Lower lobe of right lung (tissue), 2 donors: ENCODE results near the gene ZSWIM9. TPM values are rescaled to one million over a fixed set of nuclear protein-coding genes. Genes with fewer than 3 reads are reported as not detected.
A peak's percentile ranks its signal among the peaks of the same experiment; 100 is the strongest.

Experiments used
- ATAC-seq, 2 donors: fragments of 200-7000 bp; cut with Tn5 transposase; one replicate each; pipeline ENCODE4 v1.9.1; 2020 to 2022; ENCODE audit warnings: mild to moderate bottlenecking in 2 of 2, moderate library complexity in 2 of 2
- DNase-seq: peaks from one replicate; pipeline ENCODE4 v3.0.0-alpha.2; 2020
- H3K27ac ChIP-seq: fragments of 200-600 bp; one replicate; pipeline ENCODE4 v1.8.0; 2022
- H3K27me3 ChIP-seq: fragments of 200-600 bp; one replicate; pipeline ENCODE4 v1.8.0; 2022; ENCODE audit warnings: low read depth
- H3K36me3 ChIP-seq: fragments of 200-600 bp; one replicate; pipeline ENCODE4 v1.8.0; 2022; ENCODE audit warnings: mild to moderate bottlenecking
- H3K4me1 ChIP-seq: fragments of 200-600 bp; one replicate; pipeline ENCODE4 v1.8.0; 2022
- H3K4me3 ChIP-seq: fragments of 200-600 bp; one replicate; pipeline ENCODE4 v1.8.0; 2022; ENCODE audit warnings: mild to moderate bottlenecking
- H3K9me3 ChIP-seq: fragments of 200-600 bp; one replicate; pipeline ENCODE4 v1.8.0; 2022
- CTCF ChIP-seq: fragments of 200-600 bp; IDR thresholded peaks from one replicate; pipeline ENCODE4 v1.8.0; 2022; ENCODE audit warnings: antibody characterized with exemption, mild to moderate bottlenecking
- intact Hi-C: fragments of 100-400 bp; cut with DNase I; formaldehyde crosslinking; loops from one replicate; pipeline ENCODE4 v1.11.0; 2022
- long read RNA-seq: library from polyadenylated mRNA; unstranded; transcript quantifications from one replicate; pipeline ENCODE4 v2.0.0, GENCODE V29; 2021
- total RNA-seq: library from RNA; stranded (reverse); fragmentation: NEBNext Ultra II Directional; extraction: Animal tissue kit (Norgen Biotek cat#: 25700); gene quantifications from one replicate; pipeline ENCODE4 v1.2.1, GENCODE V29; 2021
- donor health status: DM: no; HTN: yes; CAD: no; lungs with severe emphysema.

Gene ZSWIM9
- total RNA-seq = 7.7 TPM
- long read RNA-seq, partial matches to known transcripts = 3 of 11 reads
- long read RNA-seq, other reads (novel, unspliced or antisense) = 8 of 11 reads

DNA sequence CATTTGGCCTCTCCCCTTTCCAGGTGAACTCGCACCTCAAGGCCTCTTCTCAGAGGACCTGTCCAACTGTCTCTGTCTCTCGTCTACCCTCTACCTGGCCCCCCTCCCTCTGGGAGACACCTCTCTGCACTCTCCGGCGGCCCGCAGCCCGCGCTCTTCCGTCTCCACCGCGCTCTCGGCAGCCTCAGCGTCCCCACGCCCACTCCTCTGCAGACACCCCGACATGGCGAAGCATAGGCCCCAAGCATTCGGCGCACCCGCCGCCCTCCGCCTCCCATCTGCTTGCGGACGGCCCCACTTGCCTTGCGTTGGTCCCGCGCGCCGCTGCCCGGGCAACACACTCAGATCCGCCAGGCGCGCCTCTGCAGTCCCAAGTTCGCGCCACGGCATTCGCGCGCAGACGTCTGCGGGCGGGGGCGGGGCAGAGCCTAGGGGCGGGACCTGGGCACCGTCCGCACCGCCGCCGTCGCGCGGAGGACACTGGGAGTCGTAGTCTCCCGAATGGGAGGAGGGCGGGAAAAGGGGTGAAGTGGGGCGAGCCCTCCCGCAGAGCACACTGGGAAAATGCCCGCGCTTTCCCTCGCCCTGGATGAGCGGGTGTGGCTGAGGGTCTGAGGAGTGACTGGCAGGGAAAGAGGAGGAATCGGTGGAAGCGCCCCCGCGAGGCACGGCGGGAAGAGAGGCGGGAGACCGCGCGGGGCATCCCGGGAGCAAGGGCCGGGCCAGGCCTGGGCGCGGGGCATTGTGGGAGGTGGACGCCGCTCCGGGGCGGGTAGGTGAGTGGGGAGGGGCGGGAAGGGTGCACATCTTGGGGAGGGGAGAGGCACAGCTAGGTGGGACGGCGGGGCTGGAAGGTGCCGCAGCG lies at the start of gene ZSWIM9, which contains the start of gene LIG1:
ZSWIM9 (plus strand) TSS at position 742 of the 865 bp plus-strand sequence. CDS start 1,123 bp downstream, outside the sequence.
LIG1 (minus strand) TSS at position 406 of the 865 bp plus-strand sequence. CDS start 4,778 bp downstream, outside the sequence.
- intact Hi-C loops = no loop called here
- TF ChIP-seq CTCF = peak; percentile 23
- DNase-seq (peak; percentile 94), ATAC-seq (peak; percentile 97 to 98)
- Histone ChIP-seq H3K4me3 (peak within 1 kb of the TSS; percentile 78), H3K27me3 (no peaks in the 10 kb centered on the region), H3K27ac (peak within 1 kb of the TSS; percentile 91), H3K4me1 (peaks cover 12% of the 10 kb centered on the region), H3K9me3 (no peaks in the 10 kb centered on the region), H3K36me3 (peaks cover 29% of the 10 kb centered on the region)

DNA sequence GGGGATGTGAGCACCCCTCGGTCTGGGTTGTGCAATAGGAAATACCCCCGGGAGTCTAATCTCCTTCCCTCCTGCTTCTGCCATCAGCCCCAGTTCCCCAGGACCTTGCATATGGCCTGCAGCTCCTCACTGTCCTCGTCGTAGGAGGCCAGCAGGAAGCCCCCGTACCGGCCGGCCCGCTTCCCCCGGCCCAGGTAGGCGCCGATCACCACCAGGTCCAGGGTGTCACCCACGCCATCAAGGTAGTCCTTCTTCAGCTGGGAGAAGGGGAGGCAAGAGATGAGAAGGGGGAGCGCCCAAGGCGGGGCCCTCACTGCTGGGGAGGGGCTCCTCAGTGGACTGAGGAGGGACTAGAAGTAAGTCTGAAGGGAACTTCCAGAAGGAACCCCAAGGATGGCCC lies 49.4 kb upstream of the ZSWIM9 start:
- no peak for DNase-seq
- ATAC-seq = no peak
- Histone ChIP-seq H3K27ac (no peak overlapping the region), H3K4me1 (peaks cover 14% of the 10 kb centered on the region), H3K4me3 (no peak overlapping the region), H3K27me3 (no peaks in the 10 kb centered on the region), H3K36me3 (peaks cover 30% of the 10 kb centered on the region), H3K9me3 (no peaks in the 10 kb centered on the region)
- no peak for TF ChIP-seq CTCF
- intact Hi-C loops = no loop called here

- no peak for DNase-seq
These were observed 48.5 kb upstream of the ZSWIM9 start for GRCh38 chr19:48121909-48122371.

DNA sequence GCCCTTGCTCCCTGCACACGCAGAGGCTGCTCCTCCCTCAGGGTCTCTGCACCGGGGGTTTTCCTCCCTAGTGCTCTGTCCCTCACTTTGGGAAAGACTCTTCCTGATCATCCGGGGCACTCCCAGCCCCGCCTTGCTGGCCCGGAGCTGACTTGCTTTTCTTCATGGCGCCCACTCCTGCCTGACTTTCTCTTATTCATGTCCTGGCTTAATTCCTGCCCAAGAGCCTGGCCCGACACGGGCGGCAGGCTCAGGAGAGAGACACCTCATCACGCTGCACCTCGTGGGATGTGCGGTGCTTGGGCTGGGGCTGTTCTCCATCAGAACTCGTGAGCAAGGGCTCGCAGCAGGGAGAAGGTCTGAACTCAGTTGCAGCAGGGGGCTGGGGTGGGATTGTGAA lies 48.1 kb upstream of the ZSWIM9 start:
- no peak for TF ChIP-seq CTCF
- no peak for DNase-seq
- peaks cover 37% of the 10 kb centered on the region for H3K36me3 ChIP-seq
- no peaks in the 10 kb centered on the region for H3K27me3 ChIP-seq
- peaks cover 14% of the 10 kb centered on the region for H3K4me1 ChIP-seq
- peak overlapping the region; percentile 70 for H3K27ac ChIP-seq
- H3K9me3 ChIP-seq = no peaks in the 10 kb centered on the region
- no peak overlapping the region for H3K4me3 ChIP-seq
- no peak for ATAC-seq
- intact Hi-C loops = no loop called here

More at GRCh38 chr19:48121909-48122371, 48.5 kb upstream of the ZSWIM9 start:
- Histone ChIP-seq H3K4me1 (peaks cover 14% of the 10 kb centered on the region), H3K9me3 (no peaks in the 10 kb centered on the region), H3K36me3 (peaks cover 32% of the 10 kb centered on the region), H3K27ac (peak overlapping the region; percentile 70), H3K4me3 (no peak overlapping the region), H3K27me3 (no peaks in the 10 kb centered on the region)
- intact Hi-C loops = no loop called here
- peak; percentile 67 to 75 for ATAC-seq
- no peak for TF ChIP-seq CTCF

- Histone ChIP-seq H3K27me3 (no peaks in the 10 kb centered on the region), H3K4me3 (no peak overlapping the region), H3K4me1 (peaks cover 14% of the 10 kb centered on the region), H3K27ac (peak overlapping the region; percentile 70), H3K36me3 (peaks cover 42% of the 10 kb centered on the region), H3K9me3 (no peaks in the 10 kb centered on the region)
- intact Hi-C loops = no loop called here
- no peak for TF ChIP-seq CTCF
- no peak for ATAC-seq
- DNase-seq = no peak
These were observed 46.4 kb upstream of the ZSWIM9 start for GRCh38 chr19:48123907-48124651.
